ENCODE measurements around the gene NUP210L.

The NUP210L gene

DNA sequence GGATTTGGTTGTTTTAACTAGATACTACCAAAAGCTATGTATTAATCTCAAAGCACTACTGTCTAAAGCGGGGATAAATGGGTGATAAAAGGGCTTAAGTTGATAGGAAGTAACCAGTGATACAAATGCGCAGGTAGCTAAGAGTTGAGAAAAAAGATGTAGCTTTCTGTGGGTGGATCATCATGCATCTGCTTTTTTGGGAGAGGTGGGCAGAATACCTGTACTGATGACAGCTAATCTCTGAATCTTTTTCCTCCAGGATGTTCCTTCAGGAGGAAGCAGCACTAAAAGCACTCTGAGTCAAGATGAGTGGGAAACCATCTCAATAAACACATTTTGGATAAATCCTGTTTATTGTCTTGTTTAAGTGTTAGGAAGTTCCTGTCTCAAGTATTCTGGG, 163.1 kb downstream of the NUP210L start:
- no peak overlapping the region for H4K8ac ChIP-seq (ENCODE audit: low read length)
- no peak overlapping the region for H2BK5ac ChIP-seq (ENCODE audit: low read depth, low read length, poor library complexity, severe bottlenecking)
- no peak overlapping the region for H3K23ac ChIP-seq (ENCODE audit: low read length in 2 of 2)
- no peaks in the 10 kb centered on the region for H3K27me3 ChIP-seq (ENCODE audit: control insufficient read depth in 1 of 2, insufficient read depth in 1 of 2, low read length in 2 of 2)
- no peak overlapping the region for H2AK5ac ChIP-seq (ENCODE audit: low read length, severe bottlenecking)
- WGBS: 86% methylated on average over 2 of the region's 2 CpGs
- no peak overlapping the region for H4K91ac ChIP-seq (ENCODE audit: low read length)
- H3K14ac ChIP-seq (ENCODE audit: low read length in 2 of 2): no peak overlapping the region
- no peak overlapping the region for H2BK15ac ChIP-seq (ENCODE audit: low read depth, poor library complexity, severe bottlenecking)
- H3K18ac ChIP-seq (ENCODE audit: low read depth in 1 of 2, low read length in 2 of 2): no peak overlapping the region
- H3K4me1 ChIP-seq (ENCODE audit: control insufficient read depth, insufficient read depth, low read depth, low read length): no peaks in the 10 kb centered on the region
- peak overlapping the region in 1 of 2 experiments; percentile 93 for H3K4me3 ChIP-seq (ENCODE audit: insufficient read depth in 1 of 2, low read depth in 1 of 2, low read length in 2 of 2)
- peaks cover 20 to 44% of the 10 kb centered on the region in 2 experiments for H3K36me3 ChIP-seq (ENCODE audit: control insufficient read depth in 1 of 2, insufficient read depth in 2 of 2, low read depth in 1 of 2, low read length in 2 of 2)
- H3K4me2 ChIP-seq (ENCODE audit: low read length, poor library complexity, severe bottlenecking): peak overlapping the region; percentile 68
- no peak for DNase-seq
- no peak overlapping the region for H2AFZ ChIP-seq (ENCODE audit: low read depth, low read length)
- no peaks in the 10 kb centered on the region for H3K9me3 ChIP-seq (ENCODE audit: control insufficient read depth, low read length)
- no peak overlapping the region for H2BK12ac ChIP-seq (ENCODE audit: low read length in 2 of 2)
- H3K9ac ChIP-seq (ENCODE audit: low read length): peak overlapping the region; percentile 98
- H3K79me1 ChIP-seq (replicated peaks; ENCODE audit: low read length, poor library complexity, severe bottlenecking): no peaks in the 10 kb centered on the region
- no peak overlapping the region for H3K27ac ChIP-seq (ENCODE audit: low read length, poor library complexity, severe bottlenecking)
- H2BK120ac ChIP-seq (ENCODE audit: low read depth, low read length): no peak overlapping the region
- H3K4ac ChIP-seq (ENCODE audit: low read depth in 1 of 2, low read length in 2 of 2): no peak overlapping the region

GRCh38 chr1:153991151-153991630, 163.7 kb downstream of the NUP210L start:
- WGBS: 16% methylated on average over 7 of the region's 9 CpGs
- Histone ChIP-seq H3K4me3 (ENCODE audit: insufficient read depth in 1 of 2, low read depth in 1 of 2, low read length in 2 of 2) (peak overlapping the region; percentile 82 to 93), H3K9ac (ENCODE audit: low read length) (peak overlapping the region; percentile 98), H3K36me3 (ENCODE audit: control insufficient read depth in 1 of 2, insufficient read depth in 2 of 2, low read depth in 1 of 2, low read length in 2 of 2) (peaks cover 20 to 44% of the 10 kb centered on the region in 2 experiments), H3K79me1 (replicated peaks; ENCODE audit: low read length, poor library complexity, severe bottlenecking) (no peaks in the 10 kb centered on the region), H3K4me1 (ENCODE audit: control insufficient read depth, insufficient read depth, low read depth, low read length) (no peaks in the 10 kb centered on the region), H4K91ac (ENCODE audit: low read length) (no peak overlapping the region), H2AFZ (ENCODE audit: low read depth, low read length) (no peak overlapping the region), H2BK12ac (ENCODE audit: low read length in 2 of 2) (no peak overlapping the region), H2BK120ac (ENCODE audit: low read depth, low read length) (no peak overlapping the region), H4K8ac (ENCODE audit: low read length) (peak overlapping the region; percentile 69), H2BK15ac (ENCODE audit: low read depth, poor library complexity, severe bottlenecking) (no peak overlapping the region), H3K27me3 (ENCODE audit: control insufficient read depth in 1 of 2, insufficient read depth in 1 of 2, low read length in 2 of 2) (no peaks in the 10 kb centered on the region), H2AK5ac (ENCODE audit: low read length, severe bottlenecking) (no peak overlapping the region), H3K9me3 (ENCODE audit: control insufficient read depth, low read length) (no peaks in the 10 kb centered on the region), H3K18ac (ENCODE audit: low read depth in 1 of 2, low read length in 2 of 2) (peak overlapping the region in 1 of 2 experiments; percentile 85), H3K27ac (ENCODE audit: low read length, poor library complexity, severe bottlenecking) (no peak overlapping the region), H3K14ac (ENCODE audit: low read length in 2 of 2) (no peak overlapping the region), H2BK5ac (ENCODE audit: low read depth, low read length, poor library complexity, severe bottlenecking) (no peak overlapping the region), H3K4me2 (ENCODE audit: low read length, poor library complexity, severe bottlenecking) (peak overlapping the region; percentile 48), H3K4ac (ENCODE audit: low read depth in 1 of 2, low read length in 2 of 2) (peak overlapping the region in 1 of 2 experiments; percentile 92), H3K23ac (ENCODE audit: low read length in 2 of 2) (no peak overlapping the region)
- DNase-seq: no peak

- H3K18ac ChIP-seq (ENCODE audit: low read depth in 1 of 2, low read length in 2 of 2): peak within 1 kb of the TSS; percentile 85 to 98
- peak within 1 kb of the TSS in 1 of 2 experiments; percentile 74 for H3K14ac ChIP-seq (ENCODE audit: low read length in 2 of 2)
- H2BK12ac ChIP-seq (ENCODE audit: low read length in 2 of 2): no peak within 1 kb of the TSS
- H3K4me1 ChIP-seq (ENCODE audit: control insufficient read depth, insufficient read depth, low read depth, low read length): no peaks in the 10 kb centered on the region
- no peaks in the 10 kb centered on the region for H3K27me3 ChIP-seq (ENCODE audit: control insufficient read depth in 1 of 2, insufficient read depth in 1 of 2, low read length in 2 of 2)
- peak within 1 kb of the TSS; percentile 81 for H2BK5ac ChIP-seq (ENCODE audit: low read depth, low read length, poor library complexity, severe bottlenecking)
- H3K27ac ChIP-seq (ENCODE audit: low read length, poor library complexity, severe bottlenecking): peak within 1 kb of the TSS; percentile 89
- H2BK15ac ChIP-seq (ENCODE audit: low read depth, poor library complexity, severe bottlenecking): no peak within 1 kb of the TSS
- peak; percentile 98 for DNase-seq
- no peak within 1 kb of the TSS for H3K23ac ChIP-seq (ENCODE audit: low read length in 2 of 2)
- no peaks in the 10 kb centered on the region for H3K79me1 ChIP-seq (replicated peaks; ENCODE audit: low read length, poor library complexity, severe bottlenecking)
- peak within 1 kb of the TSS; percentile 81 for H4K8ac ChIP-seq (ENCODE audit: low read length)
- peak within 1 kb of the TSS; percentile 90 for H2AK5ac ChIP-seq (ENCODE audit: low read length, severe bottlenecking)
- peak within 1 kb of the TSS; percentile 77 for H4K91ac ChIP-seq (ENCODE audit: low read length)
- no peaks in the 10 kb centered on the region for H3K9me3 ChIP-seq (ENCODE audit: control insufficient read depth, low read length)
- WGBS: under 1% methylated on average over 27 of the region's 36 CpGs
- peak within 1 kb of the TSS; percentile 92 to 96 for H3K4ac ChIP-seq (ENCODE audit: low read depth in 1 of 2, low read length in 2 of 2)
- peak within 1 kb of the TSS; percentile 82 to 93 for H3K4me3 ChIP-seq (ENCODE audit: insufficient read depth in 1 of 2, low read depth in 1 of 2, low read length in 2 of 2)
- peak within 1 kb of the TSS; percentile 48 for H3K4me2 ChIP-seq (ENCODE audit: low read length, poor library complexity, severe bottlenecking)
- H3K9ac ChIP-seq (ENCODE audit: low read length): peak within 1 kb of the TSS; percentile 98
- H2AFZ ChIP-seq (ENCODE audit: low read depth, low read length): no peak within 1 kb of the TSS
- H2BK120ac ChIP-seq (ENCODE audit: low read depth, low read length): peak within 1 kb of the TSS; percentile 77
- H3K36me3 ChIP-seq (ENCODE audit: control insufficient read depth in 1 of 2, insufficient read depth in 2 of 2, low read depth in 1 of 2, low read length in 2 of 2): peaks cover 20 to 42% of the 10 kb centered on the region in 2 experiments
These were observed 164.3 kb downstream of the NUP210L start, which contains the start of gene RPS27 for GRCh38 chr1:153990468-153991150. Gene RPS27 (plus strand): TSS chr1:153990762. CDS start chr1:153990797, 35 bp downstream.

- Histone ChIP-seq H3K9ac (ENCODE audit: low read length) (peak overlapping the region; percentile 94), H4K91ac (ENCODE audit: low read length) (no peak overlapping the region), H3K23ac (ENCODE audit: low read length in 2 of 2) (no peak overlapping the region), H2BK12ac (ENCODE audit: low read length in 2 of 2) (no peak overlapping the region), H3K36me3 (ENCODE audit: control insufficient read depth in 1 of 2, insufficient read depth in 2 of 2, low read depth in 1 of 2, low read length in 2 of 2) (peaks cover 12 to 32% of the 10 kb centered on the region in 2 experiments), H2BK5ac (ENCODE audit: low read depth, low read length, poor library complexity, severe bottlenecking) (no peak overlapping the region), H3K27ac (ENCODE audit: low read length, poor library complexity, severe bottlenecking) (no peak overlapping the region), H3K4me2 (ENCODE audit: low read length, poor library complexity, severe bottlenecking) (no peak overlapping the region), H2BK120ac (ENCODE audit: low read depth, low read length) (no peak overlapping the region), H3K4me3 (ENCODE audit: insufficient read depth in 1 of 2, low read depth in 1 of 2, low read length in 2 of 2) (no peak overlapping the region), H2AK5ac (ENCODE audit: low read length, severe bottlenecking) (no peak overlapping the region), H3K4me1 (ENCODE audit: control insufficient read depth, insufficient read depth, low read depth, low read length) (peaks cover 2% of the 10 kb centered on the region), H3K79me1 (replicated peaks; ENCODE audit: low read length, poor library complexity, severe bottlenecking) (peaks cover 8% of the 10 kb centered on the region), H2BK15ac (ENCODE audit: low read depth, poor library complexity, severe bottlenecking) (no peak overlapping the region), H3K27me3 (ENCODE audit: control insufficient read depth in 1 of 2, insufficient read depth in 1 of 2, low read length in 2 of 2) (no peaks in the 10 kb centered on the region), H2AFZ (ENCODE audit: low read depth, low read length) (no peak overlapping the region), H3K9me3 (ENCODE audit: control insufficient read depth, low read length) (no peaks in the 10 kb centered on the region), H3K14ac (ENCODE audit: low read length in 2 of 2) (no peak overlapping the region), H3K4ac (ENCODE audit: low read depth in 1 of 2, low read length in 2 of 2) (no peak overlapping the region), H3K18ac (ENCODE audit: low read depth in 1 of 2, low read length in 2 of 2) (no peak overlapping the region), H4K8ac (ENCODE audit: low read length) (no peak overlapping the region)
- DNase-seq: no peak
- 90% methylated on average over 7 of the region's 8 CpGs for WGBS
These were observed 167.3 kb downstream of the NUP210L start for GRCh38 chr1:153987621-153988020.

All from mesenchymal stem cell (in vitro differentiated cells and primary cell).